WTC11 (cell line): ENCODE measurements around the gene DNAI1. TPM values are rescaled to one million over a fixed set of nuclear protein-coding genes. Genes with fewer than 3 reads are reported as not detected.

Source experiments
- ATAC-seq: fragments of 200-7000 bp; cut with Tn5 transposase; 2 replicates; pipeline ENCODE4 v1.10.0; 2021; ENCODE audit warnings: mild to moderate bottlenecking, moderate library complexity
- CTCF ChIA-PET: fragments of 300-600 bp; sonication (Branson Sonifier 250); formaldehyde crosslinking; loops from one replicate; lab custom pipeline; 2021; ENCODE audit warnings: antibody characterized with exemption; lab: Charles Lee
- POLR2A ChIA-PET: fragments of 350-600 bp; sonication (Branson Sonifier 250); formaldehyde crosslinking; loops from one replicate; lab custom pipeline; 2021; ENCODE audit warnings: antibody characterized with exemption; lab: Charles Lee
- DNase-seq: peaks from one replicate; pipeline ENCODE4 v3.0.0; 2021; ENCODE audit warnings: low spot score
- H3K27ac Mint-ChIP-seq: 2 replicates; pipeline ENCODE4 v1.8.0; 2021; ENCODE audit warnings: mixed read lengths
- H3K27me3 Mint-ChIP-seq: 2 replicates; pipeline ENCODE4 v1.8.0; 2021; ENCODE audit warnings: low read depth, mild to moderate bottlenecking, moderate library complexity, mixed read lengths
- H3K36me3 Mint-ChIP-seq: 2 replicates; pipeline ENCODE4 v1.8.0; 2021; ENCODE audit warnings: mixed read lengths
- H3K4me1 Mint-ChIP-seq: 2 replicates; pipeline ENCODE4 v1.8.0; 2022; ENCODE audit warnings: mixed read lengths
- H3K4me3 Mint-ChIP-seq: 2 replicates; pipeline ENCODE4 v1.8.0; 2021; ENCODE audit warnings: mild to moderate bottlenecking, moderate library complexity, mixed read lengths
- H3K9me3 Mint-ChIP-seq: 2 replicates; pipeline ENCODE4 v1.8.0; 2021; ENCODE audit warnings: mixed read lengths
- ELF4 ChIP-seq: sonication (generic); formaldehyde crosslinking; IDR thresholded peaks from 2 replicates; pipeline ENCODE4 v1.8.1; 2022; ENCODE audit warnings: low read depth, mild to moderate bottlenecking, moderate library complexity, missing genetic modification reagents
- EMX1 ChIP-seq: fragments of 250-450 bp; sonication (Bioruptor Pico); IDR thresholded peaks from 2 replicates; pipeline ENCODE4 v1.8.0; 2021; ENCODE audit warnings: mild to moderate bottlenecking
- ESRRA ChIP-seq: sonication (generic); formaldehyde crosslinking; IDR thresholded peaks from 2 replicates; pipeline ENCODE4 v1.8.1; 2022; ENCODE audit warnings: mild to moderate bottlenecking, missing genetic modification reagents, borderline replicate concordance
- FOXK1 ChIP-seq: sonication (generic); formaldehyde crosslinking; IDR thresholded peaks from 2 replicates; pipeline ENCODE4 v1.8.0; 2022; ENCODE audit warnings: mild to moderate bottlenecking, moderate library complexity, missing genetic modification reagents
- GTF2I ChIP-seq: fragments of 250-450 bp; sonication (Bioruptor Pico); conservative IDR thresholded peaks from 2 replicates; pipeline ENCODE4 v1.4.0; 2021; ENCODE audit warnings: mild to moderate bottlenecking
- MYBL2 ChIP-seq: sonication (generic); formaldehyde crosslinking; IDR thresholded peaks from 2 replicates; pipeline ENCODE4 v1.8.1; 2023; ENCODE audit warnings: mild to moderate bottlenecking, moderate library complexity, missing genetic modification reagents
- NR1H2 ChIP-seq: sonication (generic); formaldehyde crosslinking; IDR thresholded peaks from 2 replicates; pipeline ENCODE4 v1.9.0; 2021; ENCODE audit warnings: mild to moderate bottlenecking, moderate library complexity, missing genetic modification reagents
- NR2C2 ChIP-seq: sonication (generic); formaldehyde crosslinking; IDR thresholded peaks from 2 replicates; pipeline ENCODE4 v1.8.0; 2022; ENCODE audit warnings: mild to moderate bottlenecking, missing genetic modification reagents
- PRRX2 ChIP-seq: fragments of 250-450 bp; sonication (Bioruptor Pico); IDR thresholded peaks from 2 replicates; pipeline ENCODE4 v1.8.0; 2021; ENCODE audit warnings: mild to moderate bottlenecking
- SMAD3 ChIP-seq: sonication (generic); formaldehyde crosslinking; IDR thresholded peaks from 2 replicates; pipeline ENCODE4 v1.8.0; 2022; ENCODE audit warnings: missing genetic modification reagents, mild to moderate bottlenecking, borderline replicate concordance
- SP1 ChIP-seq: sonication (generic); formaldehyde crosslinking; conservative IDR thresholded peaks from 2 replicates; pipeline ENCODE4 v1.8.1; 2022; ENCODE audit warnings: missing genetic modification reagents
- TCF7 ChIP-seq: sonication (generic); formaldehyde crosslinking; IDR thresholded peaks from 2 replicates; pipeline ENCODE4 v1.8.0; 2022; ENCODE audit warnings: mild to moderate bottlenecking, low read depth, missing genetic modification reagents, moderate library complexity
- TP53 ChIP-seq: sonication (generic); formaldehyde crosslinking; IDR thresholded peaks from 2 replicates; pipeline ENCODE4 v1.8.1; 2023; ENCODE audit warnings: mild to moderate bottlenecking, missing genetic modification reagents
- ZNF232 ChIP-seq: sonication (generic); formaldehyde crosslinking; IDR thresholded peaks from 2 replicates; pipeline ENCODE4 v1.8.0; 2022; ENCODE audit warnings: mild to moderate bottlenecking, missing genetic modification reagents
- ZNF317 ChIP-seq: sonication (generic); formaldehyde crosslinking; IDR thresholded peaks from 2 replicates; pipeline ENCODE4 v1.8.1; 2023; ENCODE audit warnings: low read depth, mild to moderate bottlenecking, moderate library complexity, missing genetic modification reagents, borderline replicate concordance
- ZNF396 ChIP-seq: fragments of 250-450 bp; sonication (Bioruptor Pico); IDR thresholded peaks from 2 replicates; pipeline ENCODE4 v1.8.0; 2021; ENCODE audit warnings: mild to moderate bottlenecking, moderate library complexity, borderline replicate concordance
- total RNA-seq: library from RNA; stranded (reverse); gene quantifications from 3 replicates; pipeline ENCODE4 v1.2.3, GENCODE V29; 2021
- TF ChIP-seq, protein P1 (sequence below): sonication (generic); formaldehyde crosslinking; IDR thresholded peaks from 2 replicates; pipeline ENCODE4 v1.8.1; 2023; ENCODE audit warnings: mild to moderate bottlenecking, moderate library complexity, missing genetic modification reagents
- TF ChIP-seq, protein P2 (sequence below): fragments of 200-600 bp; IDR thresholded peaks from 2 replicates; pipeline ENCODE4 v1.8.0; 2022; ENCODE audit warnings: antibody characterized with exemption
- TF ChIP-seq, protein P3 (sequence below): sonication (generic); formaldehyde crosslinking; IDR thresholded peaks from 2 replicates; pipeline ENCODE4 v1.8.0; 2022; ENCODE audit warnings: mild to moderate bottlenecking, missing genetic modification reagents
- TF ChIP-seq, protein P4 (sequence below): sonication (generic); formaldehyde crosslinking; IDR thresholded peaks from 2 replicates; pipeline ENCODE4 v1.8.1; 2022; ENCODE audit warnings: low read depth, missing genetic modification reagents, borderline replicate concordance
- TF ChIP-seq, protein P5 (sequence below): fragments of 250-450 bp; sonication (Bioruptor Pico); IDR thresholded peaks from 2 replicates; pipeline ENCODE4 v1.8.0; 2021; ENCODE audit warnings: mild to moderate bottlenecking
- TF ChIP-seq, protein P6 (sequence below): fragments of 250-450 bp; sonication (Bioruptor Pico); IDR thresholded peaks from 2 replicates; pipeline ENCODE4 v1.9.0; 2021; ENCODE audit warnings: mild to moderate bottlenecking
- TF ChIP-seq, protein P7 (sequence below): sonication (generic); formaldehyde crosslinking; IDR thresholded peaks from 2 replicates; pipeline ENCODE4 v1.8.1; 2023; ENCODE audit warnings: mild to moderate bottlenecking, missing genetic modification reagents
- TF ChIP-seq, protein P8 (sequence below): sonication (generic); formaldehyde crosslinking; conservative IDR thresholded peaks from 2 replicates; pipeline ENCODE4 v1.8.1; 2022; ENCODE audit warnings: mild to moderate bottlenecking, missing genetic modification reagents

DNAI1 gene
- total RNA-seq, 1 experiment from 2014 or later: 2.1 TPM

DNA sequence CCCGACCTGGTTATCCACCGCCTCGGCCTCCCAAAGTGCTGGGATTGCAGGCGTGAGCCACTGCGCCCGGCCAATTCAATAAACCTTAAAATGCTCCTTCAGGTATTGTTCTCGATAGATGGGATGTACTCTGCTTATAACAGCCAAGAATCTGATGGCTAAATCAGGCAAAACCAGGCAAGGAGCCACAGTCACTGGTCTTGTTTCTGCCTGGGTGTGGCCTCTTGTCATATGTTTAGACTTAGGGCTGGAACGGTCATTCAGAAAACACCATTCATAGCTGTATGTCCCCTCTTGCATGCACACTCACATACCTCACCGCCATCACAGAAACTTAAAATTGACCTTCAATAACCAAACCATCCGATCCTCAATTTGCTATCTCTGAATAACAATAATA is 8.0 kb upstream of the DNAI1 start (continued):
- TF ChIP-seq ZNF317 (CRISPR knock-in tag) (no peak), SMAD3 (CRISPR knock-in tag) (no peak), PRRX2 (CRISPR knock-in tag) (no peak), NR2C2 (CRISPR knock-in tag) (no peak), TCF7 (CRISPR knock-in tag) (no peak), ESRRA (CRISPR knock-in tag) (no peak)
- TF ChIP-seq, protein P1, sequence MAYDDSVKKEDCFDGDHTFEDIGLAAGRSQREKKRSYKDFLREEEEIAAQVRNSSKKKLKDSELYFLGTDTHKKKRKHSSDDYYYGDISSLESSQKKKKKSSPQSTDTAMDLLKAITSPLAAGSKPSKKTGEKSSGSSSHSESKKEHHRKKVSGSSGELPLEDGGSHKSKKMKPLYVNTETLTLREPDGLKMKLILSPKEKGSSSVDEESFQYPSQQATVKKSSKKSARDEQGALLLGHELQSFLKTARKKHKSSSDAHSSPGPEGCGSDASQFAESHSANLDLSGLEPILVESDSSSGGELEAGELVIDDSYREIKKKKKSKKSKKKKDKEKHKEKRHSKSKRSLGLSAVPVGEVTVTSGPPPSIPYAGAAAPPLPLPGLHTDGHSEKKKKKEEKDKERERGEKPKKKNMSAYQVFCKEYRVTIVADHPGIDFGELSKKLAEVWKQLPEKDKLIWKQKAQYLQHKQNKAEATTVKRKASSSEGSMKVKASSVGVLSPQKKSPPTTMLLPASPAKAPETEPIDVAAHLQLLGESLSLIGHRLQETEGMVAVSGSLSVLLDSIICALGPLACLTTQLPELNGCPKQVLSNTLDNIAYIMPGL: no peak
- TF ChIP-seq, all 79 proteins: peak for 0

DNA sequence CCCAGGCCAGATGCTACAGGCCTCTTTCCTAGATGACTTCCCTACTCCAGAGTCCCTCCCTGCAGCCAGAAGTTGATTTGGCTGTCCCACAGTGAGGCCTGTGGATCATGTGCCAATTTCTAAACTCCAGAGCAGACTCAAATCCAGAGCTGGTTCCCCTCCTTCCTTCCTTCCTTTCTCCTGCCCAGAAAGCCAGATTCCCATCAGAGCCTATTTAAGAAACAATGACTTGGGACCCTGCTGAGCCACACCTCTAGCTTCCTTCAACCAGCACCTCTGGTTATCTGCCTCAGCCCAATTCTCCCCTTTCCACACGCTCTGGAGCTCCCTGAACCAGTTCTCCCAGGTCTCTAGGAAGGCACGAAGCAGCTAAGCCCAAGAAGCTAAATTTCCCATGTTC is 7.5 kb upstream of the DNAI1 start:
- Mint-ChIP-seq H3K27ac (no peak overlapping the region), H3K27me3 (peaks cover under 1% of the 10 kb centered on the region; the same call in 1 of the 2 replicates), H3K4me1 (peaks cover 13% of the 10 kb centered on the region), H3K9me3 (no peaks in the 10 kb centered on the region), H3K4me3 (no peak overlapping the region), H3K36me3 (no peaks in the 10 kb centered on the region)
- TF ChIP-seq TP53: no peak
- TF ChIP-seq, protein P2, sequence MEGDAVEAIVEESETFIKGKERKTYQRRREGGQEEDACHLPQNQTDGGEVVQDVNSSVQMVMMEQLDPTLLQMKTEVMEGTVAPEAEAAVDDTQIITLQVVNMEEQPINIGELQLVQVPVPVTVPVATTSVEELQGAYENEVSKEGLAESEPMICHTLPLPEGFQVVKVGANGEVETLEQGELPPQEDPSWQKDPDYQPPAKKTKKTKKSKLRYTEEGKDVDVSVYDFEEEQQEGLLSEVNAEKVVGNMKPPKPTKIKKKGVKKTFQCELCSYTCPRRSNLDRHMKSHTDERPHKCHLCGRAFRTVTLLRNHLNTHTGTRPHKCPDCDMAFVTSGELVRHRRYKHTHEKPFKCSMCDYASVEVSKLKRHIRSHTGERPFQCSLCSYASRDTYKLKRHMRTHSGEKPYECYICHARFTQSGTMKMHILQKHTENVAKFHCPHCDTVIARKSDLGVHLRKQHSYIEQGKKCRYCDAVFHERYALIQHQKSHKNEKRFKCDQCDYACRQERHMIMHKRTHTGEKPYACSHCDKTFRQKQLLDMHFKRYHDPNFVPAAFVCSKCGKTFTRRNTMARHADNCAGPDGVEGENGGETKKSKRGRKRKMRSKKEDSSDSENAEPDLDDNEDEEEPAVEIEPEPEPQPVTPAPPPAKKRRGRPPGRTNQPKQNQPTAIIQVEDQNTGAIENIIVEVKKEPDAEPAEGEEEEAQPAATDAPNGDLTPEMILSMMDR: no peak
- TF ChIP-seq SP1 (CRISPR knock-in tag): no peak
- TF ChIP-seq MYBL2: no peak
- TF ChIP-seq, protein P3, sequence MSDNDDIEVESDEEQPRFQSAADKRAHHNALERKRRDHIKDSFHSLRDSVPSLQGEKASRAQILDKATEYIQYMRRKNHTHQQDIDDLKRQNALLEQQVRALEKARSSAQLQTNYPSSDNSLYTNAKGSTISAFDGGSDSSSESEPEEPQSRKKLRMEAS (CRISPR knock-in tag): no peak
- TF ChIP-seq FOXK1: no peak
- TF ChIP-seq, protein P4, sequence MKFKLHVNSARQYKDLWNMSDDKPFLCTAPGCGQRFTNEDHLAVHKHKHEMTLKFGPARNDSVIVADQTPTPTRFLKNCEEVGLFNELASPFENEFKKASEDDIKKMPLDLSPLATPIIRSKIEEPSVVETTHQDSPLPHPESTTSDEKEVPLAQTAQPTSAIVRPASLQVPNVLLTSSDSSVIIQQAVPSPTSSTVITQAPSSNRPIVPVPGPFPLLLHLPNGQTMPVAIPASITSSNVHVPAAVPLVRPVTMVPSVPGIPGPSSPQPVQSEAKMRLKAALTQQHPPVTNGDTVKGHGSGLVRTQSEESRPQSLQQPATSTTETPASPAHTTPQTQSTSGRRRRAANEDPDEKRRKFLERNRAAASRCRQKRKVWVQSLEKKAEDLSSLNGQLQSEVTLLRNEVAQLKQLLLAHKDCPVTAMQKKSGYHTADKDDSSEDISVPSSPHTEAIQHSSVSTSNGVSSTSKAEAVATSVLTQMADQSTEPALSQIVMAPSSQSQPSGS (CRISPR knock-in tag): no peak
- no peak for TF ChIP-seq ZNF232 (CRISPR knock-in tag)
- no peak for TF ChIP-seq ELF4
- TF ChIP-seq GTF2I (CRISPR knock-in tag): no peak
- TF ChIP-seq, protein P5, sequence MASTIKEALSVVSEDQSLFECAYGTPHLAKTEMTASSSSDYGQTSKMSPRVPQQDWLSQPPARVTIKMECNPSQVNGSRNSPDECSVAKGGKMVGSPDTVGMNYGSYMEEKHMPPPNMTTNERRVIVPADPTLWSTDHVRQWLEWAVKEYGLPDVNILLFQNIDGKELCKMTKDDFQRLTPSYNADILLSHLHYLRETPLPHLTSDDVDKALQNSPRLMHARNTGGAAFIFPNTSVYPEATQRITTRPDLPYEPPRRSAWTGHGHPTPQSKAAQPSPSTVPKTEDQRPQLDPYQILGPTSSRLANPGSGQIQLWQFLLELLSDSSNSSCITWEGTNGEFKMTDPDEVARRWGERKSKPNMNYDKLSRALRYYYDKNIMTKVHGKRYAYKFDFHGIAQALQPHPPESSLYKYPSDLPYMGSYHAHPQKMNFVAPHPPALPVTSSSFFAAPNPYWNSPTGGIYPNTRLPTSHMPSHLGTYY (CRISPR knock-in tag): no peak
- TF ChIP-seq, protein P6, sequence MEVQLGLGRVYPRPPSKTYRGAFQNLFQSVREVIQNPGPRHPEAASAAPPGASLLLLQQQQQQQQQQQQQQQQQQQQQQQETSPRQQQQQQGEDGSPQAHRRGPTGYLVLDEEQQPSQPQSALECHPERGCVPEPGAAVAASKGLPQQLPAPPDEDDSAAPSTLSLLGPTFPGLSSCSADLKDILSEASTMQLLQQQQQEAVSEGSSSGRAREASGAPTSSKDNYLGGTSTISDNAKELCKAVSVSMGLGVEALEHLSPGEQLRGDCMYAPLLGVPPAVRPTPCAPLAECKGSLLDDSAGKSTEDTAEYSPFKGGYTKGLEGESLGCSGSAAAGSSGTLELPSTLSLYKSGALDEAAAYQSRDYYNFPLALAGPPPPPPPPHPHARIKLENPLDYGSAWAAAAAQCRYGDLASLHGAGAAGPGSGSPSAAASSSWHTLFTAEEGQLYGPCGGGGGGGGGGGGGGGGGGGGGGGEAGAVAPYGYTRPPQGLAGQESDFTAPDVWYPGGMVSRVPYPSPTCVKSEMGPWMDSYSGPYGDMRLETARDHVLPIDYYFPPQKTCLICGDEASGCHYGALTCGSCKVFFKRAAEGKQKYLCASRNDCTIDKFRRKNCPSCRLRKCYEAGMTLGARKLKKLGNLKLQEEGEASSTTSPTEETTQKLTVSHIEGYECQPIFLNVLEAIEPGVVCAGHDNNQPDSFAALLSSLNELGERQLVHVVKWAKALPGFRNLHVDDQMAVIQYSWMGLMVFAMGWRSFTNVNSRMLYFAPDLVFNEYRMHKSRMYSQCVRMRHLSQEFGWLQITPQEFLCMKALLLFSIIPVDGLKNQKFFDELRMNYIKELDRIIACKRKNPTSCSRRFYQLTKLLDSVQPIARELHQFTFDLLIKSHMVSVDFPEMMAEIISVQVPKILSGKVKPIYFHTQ (CRISPR knock-in tag): no peak
- TF ChIP-seq, protein P7, sequence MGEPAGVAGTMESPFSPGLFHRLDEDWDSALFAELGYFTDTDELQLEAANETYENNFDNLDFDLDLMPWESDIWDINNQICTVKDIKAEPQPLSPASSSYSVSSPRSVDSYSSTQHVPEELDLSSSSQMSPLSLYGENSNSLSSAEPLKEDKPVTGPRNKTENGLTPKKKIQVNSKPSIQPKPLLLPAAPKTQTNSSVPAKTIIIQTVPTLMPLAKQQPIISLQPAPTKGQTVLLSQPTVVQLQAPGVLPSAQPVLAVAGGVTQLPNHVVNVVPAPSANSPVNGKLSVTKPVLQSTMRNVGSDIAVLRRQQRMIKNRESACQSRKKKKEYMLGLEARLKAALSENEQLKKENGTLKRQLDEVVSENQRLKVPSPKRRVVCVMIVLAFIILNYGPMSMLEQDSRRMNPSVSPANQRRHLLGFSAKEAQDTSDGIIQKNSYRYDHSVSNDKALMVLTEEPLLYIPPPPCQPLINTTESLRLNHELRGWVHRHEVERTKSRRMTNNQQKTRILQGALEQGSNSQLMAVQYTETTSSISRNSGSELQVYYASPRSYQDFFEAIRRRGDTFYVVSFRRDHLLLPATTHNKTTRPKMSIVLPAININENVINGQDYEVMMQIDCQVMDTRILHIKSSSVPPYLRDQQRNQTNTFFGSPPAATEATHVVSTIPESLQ (CRISPR knock-in tag): no peak
- no peak for TF ChIP-seq NR1H2 (CRISPR knock-in tag)
- TF ChIP-seq NR2C2 (CRISPR knock-in tag): no peak
- TF ChIP-seq, protein P8, sequence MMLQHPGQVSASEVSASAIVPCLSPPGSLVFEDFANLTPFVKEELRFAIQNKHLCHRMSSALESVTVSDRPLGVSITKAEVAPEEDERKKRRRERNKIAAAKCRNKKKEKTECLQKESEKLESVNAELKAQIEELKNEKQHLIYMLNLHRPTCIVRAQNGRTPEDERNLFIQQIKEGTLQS (CRISPR knock-in tag): no peak
- no peak for TF ChIP-seq ZNF396 (CRISPR knock-in tag)
- no peak for TF ChIP-seq EMX1 (CRISPR knock-in tag)
- ChIA-PET POLR2A (no interaction called here), CTCF (interaction anchor here (0.8 to 3.1 kb wide), 6 partner anchors 10 to 148 kb away, joined by 3 to 19 read pairs (median 4); no protein-coding TSS in a partner anchor)
- DNase-seq: no peak
- peak; percentile 66 for ATAC-seq
